HFF-Myc (cell line): ENCODE results near the gene BRIP1.
"Not testable (repeated sequence)": the region's sequence is repeated elsewhere in the genome, so short reads cannot be mapped to it uniquely, and the experiment has no call there.

Source experiments
- DNase-seq: peaks from one replicate; pipeline ENCODE4 v3.0.0-alpha.2; 2011; ENCODE audit warnings: low read depth; ENCODE audit errors: extremely low read depth
- H3K4me3 ChIP-seq: replicated peaks from 2 replicates; pipeline ENCODE4 v1.5.1; 2011; ENCODE audit warnings: low read depth, mild to moderate bottlenecking, control low read depth, low read length
- CTCF ChIP-seq: IDR thresholded peaks from 2 replicates; pipeline ENCODE4 v1.5.1; 2012; ENCODE audit warnings: mild to moderate bottlenecking, low read depth, low read length, control low read depth; ENCODE audit errors: missing control alignments

Gene BRIP1

GRCh38 chr17:61683466-61683865, 179.9 kb downstream of the BRIP1 start:
- no peak for DNase-seq
- no peak overlapping the region for H3K4me3 ChIP-seq
- no peak for TF ChIP-seq CTCF

GRCh38 chr17:61680921-61681320, 182.4 kb downstream of the BRIP1 start:
- DNase-seq, result no peak
- TF ChIP-seq CTCF, result no peak
- H3K4me3 ChIP-seq, result no peak overlapping the region

GRCh38 chr17:61678339-61678738, 185.0 kb downstream of the BRIP1 start:
- H3K4me3 ChIP-seq, result no peak overlapping the region
- DNase-seq, result no peak
- no peak for TF ChIP-seq CTCF

GRCh38 chr17:61677150-61677811, 186.0 kb downstream of the BRIP1 start:
- DNase-seq, result not testable (repeated sequence)

GRCh38 chr17:61676522-61676921, 186.8 kb downstream of the BRIP1 start:
- not testable (repeated sequence) for DNase-seq, H3K4me3 ChIP-seq

More at GRCh38 chr17:61677150-61677811, 186.0 kb downstream of the BRIP1 start:
- not testable (repeated sequence) for H3K4me3 ChIP-seq

GRCh38 chr17:61674609-61675008, 188.7 kb downstream of the BRIP1 start:
- not testable (repeated sequence) for DNase-seq, H3K4me3 ChIP-seq

GRCh38 chr17:61673019-61673897, 190.1 kb downstream of the BRIP1 start:
- H3K4me3 ChIP-seq, DNase-seq: not testable (repeated sequence)

GRCh38 chr17:61672140-61672539, 191.2 kb downstream of the BRIP1 start:
- no peak for DNase-seq
- H3K4me3 ChIP-seq, result no peak overlapping the region
- no peak for TF ChIP-seq CTCF

GRCh38 chr17:61670691-61671090, 192.6 kb downstream of the BRIP1 start:
- no peak overlapping the region for H3K4me3 ChIP-seq
- DNase-seq, result no peak
- no peak for TF ChIP-seq CTCF
